K562 (cell line): ENCODE measurements around the gene KATNB1. TPM values are rescaled to one million over a fixed set of nuclear protein-coding genes. Genes with fewer than 3 reads are reported as not detected.
A peak's percentile ranks its signal among the peaks of the same experiment; 100 is the strongest.

ENCODE experiments used
- CBFA2T3 ChIP-seq: fragments of 450-650 bp; IDR thresholded peaks from 2 replicates; pipeline ENCODE4 v1.6.1; 2017
- CTBP1 ChIP-seq: fragments of 450-650 bp; IDR thresholded peaks from 2 replicates; pipeline ENCODE4 v1.6.1; 2016; ENCODE audit warnings: borderline replicate concordance
- FOXM1 ChIP-seq, 2 experiments: fragments of 450-650 bp in 1 of 2; sonication (generic) in 1 of 2; formaldehyde crosslinking in 1 of 2; IDR thresholded peaks; 2 replicates each; pipeline versions ENCODE4 v1.6.1 to v1.9.0; 2017 to 2022; ENCODE audit warnings: low read depth in 2 of 2, mild to moderate bottlenecking in 2 of 2, missing genetic modification reagents in 1 of 2, moderate library complexity in 1 of 2
- GATAD2B ChIP-seq: fragments of 450-650 bp; IDR thresholded peaks from 2 replicates; pipeline ENCODE4 v1.6.1; 2017; ENCODE audit warnings: mild to moderate bottlenecking, borderline replicate concordance
- MAFK ChIP-seq: IDR thresholded peaks from 2 replicates; pipeline ENCODE4 v1.6.1; 2011; ENCODE audit warnings: low read length, improper control_type of control experiment
- PKNOX1 ChIP-seq: fragments of 450-650 bp; IDR thresholded peaks from 2 replicates; pipeline ENCODE4 v1.6.1; 2016
- PTRF ChIP-seq: fragments of 450-650 bp; IDR thresholded peaks from 2 replicates; pipeline ENCODE4 v1.6.1; 2016; ENCODE audit warnings: mild to moderate bottlenecking, missing genetic modification characterization, missing compliant biosample characterization
- TCF3 ChIP-seq: sonication (generic); formaldehyde crosslinking; IDR thresholded peaks from 2 replicates; pipeline ENCODE4 v1.4.0; 2020; ENCODE audit warnings: mild to moderate bottlenecking, missing genetic modification reagents
- ZBTB17 ChIP-seq: fragments of 450-650 bp; formaldehyde crosslinking; IDR thresholded peaks from 2 replicates; pipeline ENCODE4 v1.4.0; 2020; ENCODE audit warnings: mild to moderate bottlenecking
- ZKSCAN8 ChIP-seq: fragments of 200-800 bp; sonication (Bioruptor generic); IDR thresholded peaks from 2 replicates; pipeline ENCODE4 v1.6.1; 2016; ENCODE audit warnings: missing genetic modification characterization, missing compliant biosample characterization
- ZNF583 ChIP-seq: fragments of 250-450 bp; sonication (Bioruptor Pico); IDR thresholded peaks from 2 replicates; pipeline ENCODE4 v1.4.0; 2020
- polyA plus RNA-seq, 8 experiments: library from polyadenylated mRNA; depleted of rRNA in 4 of 8; stranded (reverse) in 5 of 8; unstranded in 3 of 8; fragments of >200 nt; fragmentation: Nextera tagmentation in 2 of 8; fragmentation: Illumina TruSeq in 1 of 8; extraction: Ambion mirVana in 2 of 8; extraction: Trizol in 1 of 8; gene quantifications; 2 replicates each; pipeline versions ENCODE4 v1.2.1 to v1.2.3, GENCODE V29; 2011 to 2014; ENCODE audit warnings: inconsistent platforms in 1 of 8, missing spikeins in 1 of 8
- total RNA-seq, 7 experiments: library from RNA; depleted of rRNA in 6 of 7; stranded (reverse); fragments of >200 nt in 6 of 7; fragmentation: Illumina TruSeq in 2 of 7; extraction: Trizol in 2 of 7; gene quantifications; 2 replicates each; pipeline versions ENCODE4 v1.2.1 to v1.2.3, GENCODE V29; 2011 to 2021; ENCODE audit warnings: low replicate concordance in 1 of 7
- TF ChIP-seq, protein P1 (sequence below): fragments of 250-450 bp; sonication (Bioruptor Pico); IDR thresholded peaks from 2 replicates; pipeline ENCODE4 v1.5.0; 2021; ENCODE audit warnings: mild to moderate bottlenecking, moderate library complexity
- TF ChIP-seq, protein P2 (sequence below): sonication (generic); formaldehyde crosslinking; IDR thresholded peaks from 2 replicates; pipeline ENCODE4 v1.8.0; 2022; ENCODE audit warnings: missing genetic modification reagents, mild to moderate bottlenecking, moderate library complexity, borderline replicate concordance
- TF ChIP-seq, protein P3 (sequence below): fragments of 450-650 bp; IDR thresholded peaks from 2 replicates; pipeline ENCODE4 v1.6.1; 2017; ENCODE audit warnings: antibody characterized with exemption
- TF ChIP-seq, protein P4 (sequence below): fragments of 450-650 bp; conservative IDR thresholded peaks from 2 replicates; pipeline ENCODE4 v1.6.1; 2016; ENCODE audit warnings: missing genetic modification characterization, low read depth, mild to moderate bottlenecking, missing compliant biosample characterization, moderate library complexity
- TF ChIP-seq, protein P5 (sequence below): IDR thresholded peaks from 2 replicates; pipeline ENCODE4 v1.6.1; 2016; ENCODE audit warnings: missing genetic modification characterization, missing compliant biosample characterization

The KATNB1 gene
- total and polyA plus RNA-seq, 9 of the 15 experiments (the other 6 are each of a cell fraction or from before 2014, with no cell fraction given): 1.2 to 52.6 (median 21.9) TPM

- TF ChIP-seq, protein P1, sequence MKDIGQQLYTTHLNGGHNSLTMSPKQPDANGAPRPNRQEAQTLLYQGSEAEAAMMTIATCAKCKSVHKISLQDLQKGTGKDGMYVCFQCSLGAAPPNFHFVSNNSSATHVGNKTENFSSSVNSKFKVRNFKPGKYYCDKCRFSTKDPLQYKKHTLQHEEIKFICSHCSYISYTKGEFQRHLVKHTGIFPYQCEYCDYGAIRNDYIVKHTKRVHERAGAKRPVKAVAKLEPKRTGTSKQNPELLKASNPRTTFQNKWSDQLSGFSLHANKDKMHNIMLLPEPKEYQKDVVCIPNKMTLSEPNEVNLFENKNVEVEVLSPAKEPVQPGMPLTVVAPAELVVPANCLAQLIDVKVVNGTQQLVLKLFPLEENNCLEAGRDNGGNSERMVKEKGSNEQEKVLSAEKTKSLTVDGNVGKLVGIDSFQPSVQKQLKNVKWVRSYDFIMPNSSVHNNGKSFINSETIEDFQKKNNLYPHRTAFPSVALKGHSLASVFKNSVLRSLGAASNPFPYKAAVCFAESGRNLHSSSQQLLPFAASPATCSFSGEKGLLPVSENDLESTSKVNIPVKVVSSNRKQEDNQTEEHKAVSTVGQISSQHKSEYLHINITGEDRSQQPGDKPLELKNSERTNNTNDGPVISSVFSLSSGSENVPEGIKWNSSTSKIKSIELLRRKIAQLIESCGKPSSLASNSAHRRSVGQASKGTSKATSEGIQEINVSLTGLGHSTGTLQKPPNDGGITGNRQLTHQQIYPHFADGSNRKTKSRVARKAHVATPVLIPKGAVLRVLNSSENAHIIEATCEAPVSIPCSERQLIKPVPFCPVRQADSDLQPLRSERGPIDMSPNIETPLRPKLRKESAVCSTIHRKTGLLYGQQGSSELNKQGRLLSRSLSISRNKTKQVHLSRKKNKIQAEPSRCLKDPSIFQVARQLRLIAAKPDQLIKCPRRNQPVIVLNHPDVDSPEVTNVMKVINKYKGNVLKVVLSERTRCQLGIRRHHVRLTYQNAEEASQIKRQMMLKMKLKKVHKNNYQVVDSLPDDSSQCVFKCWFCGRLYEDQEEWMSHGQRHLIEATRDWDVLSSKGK (CRISPR knock-in tag): no peak
- TF ChIP-seq, protein P2, sequence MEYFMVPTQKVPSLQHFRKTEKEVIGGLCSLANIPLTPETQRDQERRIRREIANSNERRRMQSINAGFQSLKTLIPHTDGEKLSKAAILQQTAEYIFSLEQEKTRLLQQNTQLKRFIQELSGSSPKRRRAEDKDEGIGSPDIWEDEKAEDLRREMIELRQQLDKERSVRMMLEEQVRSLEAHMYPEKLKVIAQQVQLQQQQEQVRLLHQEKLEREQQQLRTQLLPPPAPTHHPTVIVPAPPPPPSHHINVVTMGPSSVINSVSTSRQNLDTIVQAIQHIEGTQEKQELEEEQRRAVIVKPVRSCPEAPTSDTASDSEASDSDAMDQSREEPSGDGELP (CRISPR knock-in tag): peak; percentile 62; the same call in 1 of the 2 replicates
- TF ChIP-seq CTBP1: peak; percentile 99
- TF ChIP-seq PTRF (tag): no peak
- TF ChIP-seq ZBTB17 (CRISPR knock-in tag): 0 out of 2 replicates have a peak, but pooled peaks have one; percentile 44
- no peak for TF ChIP-seq GATAD2B
- peak; percentile 12; the same call in 1 of the 2 replicates for TF ChIP-seq PKNOX1
- TF ChIP-seq, protein P3, sequence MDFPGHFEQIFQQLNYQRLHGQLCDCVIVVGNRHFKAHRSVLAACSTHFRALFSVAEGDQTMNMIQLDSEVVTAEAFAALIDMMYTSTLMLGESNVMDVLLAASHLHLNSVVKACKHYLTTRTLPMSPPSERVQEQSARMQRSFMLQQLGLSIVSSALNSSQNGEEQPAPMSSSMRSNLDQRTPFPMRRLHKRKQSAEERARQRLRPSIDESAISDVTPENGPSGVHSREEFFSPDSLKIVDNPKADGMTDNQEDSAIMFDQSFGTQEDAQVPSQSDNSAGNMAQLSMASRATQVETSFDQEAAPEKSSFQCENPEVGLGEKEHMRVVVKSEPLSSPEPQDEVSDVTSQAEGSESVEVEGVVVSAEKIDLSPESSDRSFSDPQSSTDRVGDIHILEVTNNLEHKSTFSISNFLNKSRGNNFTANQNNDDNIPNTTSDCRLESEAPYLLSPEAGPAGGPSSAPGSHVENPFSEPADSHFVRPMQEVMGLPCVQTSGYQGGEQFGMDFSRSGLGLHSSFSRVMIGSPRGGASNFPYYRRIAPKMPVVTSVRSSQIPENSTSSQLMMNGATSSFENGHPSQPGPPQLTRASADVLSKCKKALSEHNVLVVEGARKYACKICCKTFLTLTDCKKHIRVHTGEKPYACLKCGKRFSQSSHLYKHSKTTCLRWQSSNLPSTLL: no peak
- TF ChIP-seq CBFA2T3: peak; percentile 86
- TF ChIP-seq FOXM1 (IDR thresholded peaks at IDR 0.05; ENCODE audit: low read depth): peak; percentile 52; the same call in 1 of the 2 replicates
- TF ChIP-seq FOXM1 (CRISPR knock-in tag; IDR thresholded peaks at IDR 0.05; ENCODE audit: low read depth): no peak
- TF ChIP-seq, protein P4, sequence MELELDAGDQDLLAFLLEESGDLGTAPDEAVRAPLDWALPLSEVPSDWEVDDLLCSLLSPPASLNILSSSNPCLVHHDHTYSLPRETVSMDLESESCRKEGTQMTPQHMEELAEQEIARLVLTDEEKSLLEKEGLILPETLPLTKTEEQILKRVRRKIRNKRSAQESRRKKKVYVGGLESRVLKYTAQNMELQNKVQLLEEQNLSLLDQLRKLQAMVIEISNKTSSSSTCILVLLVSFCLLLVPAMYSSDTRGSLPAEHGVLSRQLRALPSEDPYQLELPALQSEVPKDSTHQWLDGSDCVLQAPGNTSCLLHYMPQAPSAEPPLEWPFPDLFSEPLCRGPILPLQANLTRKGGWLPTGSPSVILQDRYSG (tag): no peak
- peak; percentile 70; the same call in 1 of the 2 replicates for TF ChIP-seq ZNF583 (CRISPR knock-in tag)
- TF ChIP-seq, protein P5, sequence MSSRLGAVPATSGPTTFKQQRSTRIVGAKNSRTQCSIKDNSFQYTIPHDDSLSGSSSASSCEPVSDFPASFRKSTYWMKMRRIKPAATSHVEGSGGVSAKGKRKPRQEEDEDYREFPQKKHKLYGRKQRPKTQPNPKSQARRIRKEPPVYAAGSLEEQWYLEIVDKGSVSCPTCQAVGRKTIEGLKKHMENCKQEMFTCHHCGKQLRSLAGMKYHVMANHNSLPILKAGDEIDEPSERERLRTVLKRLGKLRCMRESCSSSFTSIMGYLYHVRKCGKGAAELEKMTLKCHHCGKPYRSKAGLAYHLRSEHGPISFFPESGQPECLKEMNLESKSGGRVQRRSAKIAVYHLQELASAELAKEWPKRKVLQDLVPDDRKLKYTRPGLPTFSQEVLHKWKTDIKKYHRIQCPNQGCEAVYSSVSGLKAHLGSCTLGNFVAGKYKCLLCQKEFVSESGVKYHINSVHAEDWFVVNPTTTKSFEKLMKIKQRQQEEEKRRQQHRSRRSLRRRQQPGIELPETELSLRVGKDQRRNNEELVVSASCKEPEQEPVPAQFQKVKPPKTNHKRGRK (tag): peak; percentile 96
- no peak for TF ChIP-seq MAFK
- no peak for TF ChIP-seq ZKSCAN8 (CRISPR knock-in tag)
- TF ChIP-seq TCF3 (CRISPR knock-in tag): peak; percentile 93
Measured at GRCh38 chr16:57690782-57691471, 44.6 kb upstream of the KATNB1 start (continued).
